Stomach (tissue), 4 donors: ENCODE results near the gene RSPH9.

Source experiments
- CTCF ChIP-seq, 7 experiments: fragments of 450-650 bp in 4 of 7; fragments of 200-600 bp in 3 of 7; sonication (generic) in 3 of 7; IDR thresholded peaks; one replicate each; pipeline ENCODE4 v1.5.1; 2016 to 2019; ENCODE audit warnings: antibody characterized with exemption in 7 of 7, control low read depth in 2 of 7, mild to moderate bottlenecking in 1 of 7
- POLR2A ChIP-seq, 4 donors: fragments of 450-650 bp; IDR thresholded peaks; one replicate each; pipeline ENCODE4 v1.6.1; 2016; ENCODE audit warnings: antibody characterized with exemption in 4 of 4, control low read depth in 2 of 4, mild to moderate bottlenecking in 1 of 4, moderate library complexity in 1 of 4

GRCh38 chr6:43671011-43671800 lies 26.4 kb downstream of the RSPH9 start:
- TF ChIP-seq CTCF (IDR thresholded peaks at IDR 0.05) (no peak), POLR2A (IDR thresholded peaks at IDR 0.05) (no peak)
